ENCODE measurements around the gene RBBP5. TPM values are rescaled to one million over a fixed set of nuclear protein-coding genes. Genes with fewer than 3 reads are reported as not detected.

Gene RBBP5
- total and polyA plus RNA-seq, 2 experiments from 2014 or later: 14.1 to 26.5 TPM

- Mint-ChIP-seq H3K4me3 (no peak overlapping the region), H3K9me3 (no peaks in the 10 kb centered on the region), H3K36me3 (ENCODE audit: low read depth) (no peaks in the 10 kb centered on the region), H3K27me3 (ENCODE audit: insufficient read depth, low read depth, poor library complexity) (peaks cover 15% of the 10 kb centered on the region), H3K4me1 (peaks cover 23% of the 10 kb centered on the region), H3K27ac (no peak overlapping the region)
- no peaks in the 10 kb centered on the region for H3F3A ChIP-seq (replicated peaks; ENCODE audit: low read depth)
- no peak overlapping the region for H3K4me2 ChIP-seq
- H3K79me2 ChIP-seq (replicated peaks; ENCODE audit: insufficient read depth): no peaks in the 10 kb centered on the region
- no peak overlapping the region for H2AFZ ChIP-seq
- no peak overlapping the region for H3K27ac ChIP-seq (ENCODE audit: low read depth)
- H4K20me1 ChIP-seq (replicated peaks; ENCODE audit: insufficient read depth): no peaks in the 10 kb centered on the region
- no peak for TF ChIP-seq CTCF (conservative IDR thresholded peaks at IDR 0.05; ENCODE audit: low read depth in 2 of 2)
- TF ChIP-seq STAT1 (IDR thresholded peaks at IDR 0.05; ENCODE audit: unreplicated experiment): no peak
- no peak for TF ChIP-seq POLR2AphosphoS5 (IDR thresholded peaks at IDR 0.05; ENCODE audit: low read depth)
- no peak for TF ChIP-seq EZH2phosphoT487 (IDR thresholded peaks at IDR 0.05; ENCODE audit: unreplicated experiment)
- TF ChIP-seq REST (IDR thresholded peaks at IDR 0.05; ENCODE audit: unreplicated experiment): no peak
- no peak for TF ChIP-seq CREB1 (CRISPR knock-in tag; IDR thresholded peaks at IDR 0.05; ENCODE audit: low read depth)
- H3K4me1 ChIP-seq (ENCODE audit: insufficient read depth): no peaks in the 10 kb centered on the region
- ATAC-seq (no peak), DNase-seq (ENCODE audit: low spot score) (no peak)
- H3K4me3 ChIP-seq: no peak overlapping the region
- H3K9me2 ChIP-seq (ENCODE audit: insufficient read depth): no peaks in the 10 kb centered on the region
- H3K27me3 ChIP-seq (ENCODE audit: insufficient read depth): no peaks in the 10 kb centered on the region
- H3K36me3 ChIP-seq (ENCODE audit: insufficient read depth): no peaks in the 10 kb centered on the region
Observed at GRCh38 chr1:205056956-205057568, 64.7 kb downstream of the RBBP5 start.

GRCh38 chr1:205056188-205056611 lies 65.6 kb downstream of the RBBP5 start:
- Mint-ChIP-seq H3K27me3 (ENCODE audit: insufficient read depth, low read depth, poor library complexity) (peaks cover 12% of the 10 kb centered on the region), H3K4me3 (no peak overlapping the region), H3K9me3 (no peaks in the 10 kb centered on the region), H3K4me1 (peaks cover 14% of the 10 kb centered on the region; the same call in 2 of the 3 replicates), H3K27ac (no peak overlapping the region), H3K36me3 (ENCODE audit: low read depth) (no peaks in the 10 kb centered on the region)
- Histone ChIP-seq H3K79me2 (replicated peaks; ENCODE audit: insufficient read depth) (no peaks in the 10 kb centered on the region), H3K27me3 (ENCODE audit: insufficient read depth) (no peaks in the 10 kb centered on the region), H3K9me2 (ENCODE audit: insufficient read depth) (no peaks in the 10 kb centered on the region), H3K4me1 (ENCODE audit: insufficient read depth) (no peaks in the 10 kb centered on the region), H3K36me3 (ENCODE audit: insufficient read depth) (no peaks in the 10 kb centered on the region), H2AFZ (no peak overlapping the region), H4K20me1 (replicated peaks; ENCODE audit: insufficient read depth) (no peaks in the 10 kb centered on the region), H3K4me2 (no peak overlapping the region), H3K27ac (ENCODE audit: low read depth) (no peak overlapping the region), H3K4me3 (no peak overlapping the region), H3F3A (replicated peaks; ENCODE audit: low read depth) (no peaks in the 10 kb centered on the region)
- DNase-seq (ENCODE audit: low spot score) (no peak), ATAC-seq (no peak)
- no peak for TF ChIP-seq ZNF462 (CRISPR knock-in tag; IDR thresholded peaks at IDR 0.05)
- no peak for TF ChIP-seq NANOG (IDR thresholded peaks at IDR 0.05; ENCODE audit: borderline replicate concordance)
